ENCODE measurements around the gene MORN3.

The MORN3 gene

DNA sequence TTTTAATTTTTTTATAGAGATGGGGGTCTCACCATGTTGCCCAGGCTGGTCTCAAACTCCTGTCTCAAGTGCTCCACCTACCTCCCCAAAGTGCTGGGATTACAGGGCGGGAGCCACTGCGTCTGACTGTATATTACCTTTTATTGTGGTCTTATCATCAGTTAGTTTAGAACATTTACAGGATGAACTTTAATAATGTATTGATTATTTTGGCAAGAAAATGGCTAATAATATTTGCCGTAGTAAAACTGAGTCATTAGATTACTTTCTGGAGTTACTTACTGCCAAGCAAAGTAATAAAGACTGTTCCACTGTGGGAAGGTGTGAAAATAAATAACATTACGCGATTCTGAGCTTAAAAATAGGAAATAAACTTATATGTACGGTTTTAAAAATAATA, 66.7 kb downstream of the MORN3 start:
- DNase-seq (ENCODE audit: low read depth in 2 of 2), result no peak

DNA sequence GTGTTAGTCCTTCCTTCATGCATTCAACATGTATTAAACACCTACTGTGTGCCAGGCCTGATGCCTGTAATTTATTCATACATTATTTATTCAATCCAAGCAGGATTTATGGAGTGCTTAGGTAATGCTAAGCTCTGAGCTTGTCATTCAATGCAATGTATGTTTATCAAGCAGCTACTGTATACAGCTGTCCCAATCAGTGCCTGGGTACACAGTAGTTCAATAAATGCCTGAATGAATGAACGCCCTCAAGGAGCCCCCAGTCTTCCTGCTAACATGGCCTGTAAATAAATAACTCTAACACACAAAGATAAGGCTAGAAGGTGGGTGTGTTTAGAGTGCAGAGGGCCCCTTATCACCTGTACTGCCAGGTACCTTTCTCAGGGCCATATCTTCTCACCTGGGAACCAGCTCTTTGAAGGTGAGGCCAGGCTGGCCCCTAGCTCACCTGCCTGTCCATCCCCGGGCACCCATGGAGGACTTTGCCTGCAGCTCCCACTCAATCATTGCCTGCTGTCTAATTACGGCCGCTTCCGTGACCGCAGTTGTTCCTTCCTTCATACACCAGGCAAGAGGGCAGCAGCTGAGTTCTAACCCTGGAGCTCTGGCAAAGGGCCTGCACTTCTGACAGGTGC, 68.6 kb downstream of the MORN3 start:
- no peak for DNase-seq (ENCODE audit: low read depth in 2 of 2)
